T-helper 1 cell treated with Interleukin-12 subunit alpha and Interleukin-12 subunit beta and Interleukin-4 antibody, amounts not matched to agents 30 ng/mL and 1 ng/mL, for 36 hours (primary cell): ENCODE data around the gene PADI3. TPM values are rescaled to one million over a fixed set of nuclear protein-coding genes. Genes with fewer than 3 reads are reported as not detected.
"Not testable (repeated sequence)": the region's sequence is repeated elsewhere in the genome, so short reads cannot be mapped to it uniquely, and the experiment has no call there.

Source experiments
- intact Hi-C: fragments of 100-400 bp; cut with micrococcal nuclease; formaldehyde crosslinking; loops from one replicate; pipeline ENCODE4 v1.15.1; 2024
- total RNA-seq: library from RNA; stranded (reverse); gene quantifications from 2 replicates; pipeline ENCODE4 v1.2.3, GENCODE V29; 2022

The PADI3 gene
- total RNA-seq, 1 donor from 2014 or later, result not detected

DNA sequence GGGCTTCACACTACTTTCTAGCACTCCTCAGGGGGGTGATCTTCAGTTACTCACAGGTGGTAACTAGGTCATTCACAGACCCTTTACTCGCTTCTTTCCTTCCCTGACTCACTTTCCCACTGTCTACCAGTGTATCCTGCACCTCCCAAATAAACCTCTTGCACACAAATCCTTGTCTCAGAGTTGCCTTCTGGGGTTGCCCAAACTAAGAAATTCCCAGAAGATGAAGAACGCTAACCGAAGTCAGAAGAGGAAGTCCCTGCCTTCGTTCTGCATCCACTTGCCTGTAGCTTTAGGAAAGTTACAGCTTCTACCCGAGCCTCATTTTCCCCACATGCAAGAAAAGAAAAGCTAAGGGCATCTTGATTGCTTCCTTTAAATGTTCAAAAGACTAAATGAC is 47.2 kb downstream of the PADI3 start:
- intact Hi-C loops, result no loop called here

GRCh38 chr1:17297991-17298390 is 49.1 kb downstream of the PADI3 start:
- intact Hi-C loops, result no loop called here

DNA sequence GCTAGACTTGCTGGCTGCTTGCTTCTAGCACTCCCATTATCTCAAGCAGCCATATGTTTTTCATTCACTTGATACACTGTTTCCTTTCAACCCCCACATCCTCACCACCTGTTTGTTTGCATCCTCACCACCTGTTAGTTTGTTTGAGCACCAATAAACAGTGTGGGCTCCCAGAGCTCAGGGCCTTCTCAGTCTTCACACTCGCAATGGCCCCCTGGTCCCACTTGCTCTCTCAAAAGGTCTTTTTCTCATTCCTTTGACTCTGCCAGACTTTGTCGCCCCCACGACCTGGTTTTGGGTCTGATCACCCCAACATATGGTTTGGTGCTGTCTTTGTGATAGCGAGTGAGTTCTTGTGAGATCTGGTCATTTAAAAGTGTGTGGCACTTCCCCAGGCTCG is 52.9 kb downstream of the PADI3 start:
- intact Hi-C loops, result no loop called here

DNA sequence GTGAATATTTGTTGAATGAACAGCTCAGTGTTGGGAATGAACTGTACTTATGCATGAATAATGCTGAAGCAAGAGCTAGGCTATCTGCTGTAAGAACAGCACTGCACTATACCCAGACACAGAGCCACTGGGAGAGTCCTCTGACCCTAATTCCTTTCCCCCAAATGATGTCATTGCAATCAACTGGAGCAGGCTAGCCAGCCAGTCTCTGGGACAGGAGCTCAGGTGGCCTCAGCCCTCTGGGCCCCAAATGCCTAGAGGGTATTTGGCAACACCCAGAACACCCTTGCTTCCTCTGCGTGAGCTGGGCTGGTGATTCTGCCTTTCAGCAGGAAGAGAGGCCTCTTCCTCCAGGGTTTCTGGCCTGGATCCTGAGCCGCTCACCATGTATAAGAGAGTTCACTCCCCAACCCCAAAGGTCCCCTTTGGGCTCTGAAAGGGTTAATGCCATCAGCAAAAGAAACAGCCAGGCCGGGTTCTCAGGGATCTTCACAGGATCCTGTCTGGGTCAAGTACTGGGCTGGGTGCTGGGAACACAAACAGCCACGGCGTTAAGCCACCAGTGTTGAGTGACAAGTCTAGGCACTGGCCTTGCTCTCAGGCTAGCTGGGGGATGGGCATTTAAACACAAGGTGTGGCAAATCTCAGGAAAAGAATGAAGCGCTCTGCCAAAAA is 55.4 kb downstream of the PADI3 start:
- intact Hi-C loops, result no loop called here

DNA sequence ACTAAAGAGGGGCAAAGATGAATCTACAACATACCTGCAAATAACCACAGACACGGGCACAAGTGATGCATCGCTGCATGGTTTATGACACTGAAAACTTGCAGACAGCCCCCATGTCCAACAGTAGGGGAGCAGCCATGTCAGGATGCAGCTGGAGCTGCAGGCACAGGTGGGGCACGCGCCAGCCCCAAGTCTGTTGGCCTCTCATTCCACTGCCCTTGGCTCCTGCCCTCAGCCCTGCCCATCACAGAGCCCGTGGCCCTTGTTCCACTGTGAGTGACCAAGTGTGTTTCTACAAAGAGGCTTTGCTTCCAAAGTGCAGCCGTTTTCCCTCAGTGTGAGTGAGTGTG is 55.9 kb downstream of the PADI3 start:
- intact Hi-C loops, result no loop called here

DNA sequence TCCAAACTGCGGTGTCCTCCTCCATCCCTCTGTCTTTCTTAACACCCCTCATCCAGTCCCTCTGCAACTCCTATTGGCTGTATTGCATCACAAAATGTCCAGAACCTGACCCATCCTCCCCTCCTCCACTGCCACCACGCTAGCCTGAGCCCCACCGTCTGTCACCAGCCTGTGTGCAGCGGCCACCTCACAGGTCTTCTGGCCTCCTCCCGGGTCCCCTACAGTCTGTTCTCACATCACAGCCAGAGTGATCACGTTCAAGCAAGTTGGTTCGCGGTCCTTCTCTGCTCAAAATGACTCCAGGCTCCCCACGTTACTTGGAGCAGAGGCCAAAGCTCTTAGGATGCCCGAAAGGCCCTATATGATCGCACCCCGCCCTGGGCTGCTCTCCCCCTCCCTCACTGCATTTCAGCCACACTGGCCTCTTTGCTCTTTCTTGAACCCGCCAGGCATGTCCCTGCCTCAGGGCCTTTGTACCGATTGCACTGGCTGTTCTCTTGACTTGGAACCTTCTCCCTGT is 56.7 kb downstream of the PADI3 start:
- intact Hi-C loops, result no loop called here

DNA sequence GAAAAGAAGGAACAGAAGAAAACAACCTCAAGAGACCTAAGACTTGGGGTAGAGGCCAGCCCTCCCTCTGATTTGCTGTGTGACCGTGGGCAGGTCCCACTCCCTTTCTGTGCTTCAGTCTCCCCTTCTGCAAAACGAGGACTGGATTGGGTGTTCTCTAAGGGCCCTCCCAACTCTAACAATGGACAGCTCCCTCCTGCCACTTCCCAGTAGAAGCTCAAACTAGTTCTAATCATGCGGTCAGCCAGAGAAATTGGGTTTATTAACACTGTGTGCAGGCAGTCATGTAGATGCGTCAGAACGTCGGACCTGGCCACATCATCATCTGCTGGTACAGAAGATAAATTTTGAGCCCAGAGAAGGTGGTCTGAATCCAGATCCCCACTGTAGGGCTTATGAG is 57.5 kb downstream of the PADI3 start:
- intact Hi-C loops, result no loop called here

DNA sequence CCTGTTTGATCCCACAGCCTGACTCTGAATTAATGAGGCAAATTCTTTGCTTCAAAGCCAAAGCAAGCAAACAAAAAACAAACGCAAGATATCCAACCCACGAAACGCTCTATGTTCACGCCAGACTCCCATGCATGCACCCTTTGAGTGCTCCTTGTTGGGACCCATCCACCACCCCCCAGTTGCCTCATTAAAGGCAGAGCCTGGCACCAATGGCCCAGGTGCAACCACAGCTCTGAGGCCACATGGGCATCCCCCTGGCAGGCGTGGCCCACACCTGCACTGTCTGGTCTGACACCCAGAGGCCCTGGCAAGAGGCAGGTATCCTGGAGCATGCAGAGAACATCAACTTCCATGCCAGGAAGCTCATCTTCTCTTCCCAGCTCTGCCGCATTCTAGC is 58.0 kb downstream of the PADI3 start:
- intact Hi-C loops, result no loop called here

- intact Hi-C loops, result no loop called here
Measured at GRCh38 chr1:17307329-17307728, 58.4 kb downstream of the PADI3 start.

DNA sequence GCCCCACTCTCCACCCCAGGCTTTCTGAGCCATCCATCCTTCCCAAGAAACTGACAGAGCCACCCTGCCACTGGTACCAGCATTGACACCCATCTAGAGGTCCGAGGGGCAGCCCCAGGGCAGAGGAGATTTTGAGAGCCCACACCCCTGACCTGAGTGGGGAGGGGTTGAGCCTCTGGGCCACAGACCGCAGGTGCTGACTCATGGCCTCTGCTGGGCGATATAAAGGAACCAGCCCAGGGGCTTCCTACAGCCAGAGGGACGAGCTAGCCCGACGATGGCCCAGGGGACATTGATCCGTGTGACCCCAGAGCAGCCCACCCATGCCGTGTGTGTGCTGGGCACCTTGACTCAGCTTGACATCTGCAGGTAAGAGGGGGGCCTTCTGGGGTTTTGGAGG is 59.0 kb downstream of the PADI3 start, which contains the start of gene PADI4:
PADI4 (plus strand) TSS at position 252 of the 400 bp plus-strand sequence; CDS start at position 278, 26 bp downstream.
- intact Hi-C loops, result no loop called here

GRCh38 chr1:17308593-17308992 is 59.7 kb downstream of the PADI3 start:
- intact Hi-C loops, result no loop called here

DNA sequence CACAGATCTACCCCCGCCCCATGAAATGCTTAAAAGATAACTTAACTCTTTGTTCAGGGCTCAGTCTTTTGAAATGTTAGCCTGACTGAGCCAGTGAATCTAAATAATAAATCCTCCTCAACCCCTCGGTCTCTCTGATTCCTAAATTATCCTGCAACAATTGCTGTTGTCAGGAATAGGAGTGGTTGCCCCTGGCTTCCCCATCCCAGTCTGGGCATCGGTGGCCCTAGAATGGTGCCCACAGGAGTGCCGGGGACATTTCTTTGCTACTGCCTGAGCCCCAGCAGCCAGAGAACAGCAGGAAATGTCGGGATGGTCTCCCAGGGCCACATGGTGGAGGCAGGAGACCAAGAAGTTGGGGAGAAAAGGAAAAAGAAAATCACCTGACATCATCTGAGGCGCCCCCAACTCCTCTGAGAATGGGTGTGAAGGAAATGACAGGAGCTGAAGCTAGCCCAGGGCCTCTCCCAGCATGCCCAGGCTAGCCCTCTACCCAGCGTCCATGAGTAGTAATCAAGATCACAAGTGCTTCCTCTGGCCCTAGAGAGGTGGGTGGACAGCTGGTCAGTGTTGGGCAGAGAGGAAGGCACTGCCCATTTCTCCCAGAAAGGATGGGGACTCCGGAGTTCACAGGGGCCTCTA is 60.6 kb downstream of the PADI3 start:
- intact Hi-C loops, result no loop called here

DNA sequence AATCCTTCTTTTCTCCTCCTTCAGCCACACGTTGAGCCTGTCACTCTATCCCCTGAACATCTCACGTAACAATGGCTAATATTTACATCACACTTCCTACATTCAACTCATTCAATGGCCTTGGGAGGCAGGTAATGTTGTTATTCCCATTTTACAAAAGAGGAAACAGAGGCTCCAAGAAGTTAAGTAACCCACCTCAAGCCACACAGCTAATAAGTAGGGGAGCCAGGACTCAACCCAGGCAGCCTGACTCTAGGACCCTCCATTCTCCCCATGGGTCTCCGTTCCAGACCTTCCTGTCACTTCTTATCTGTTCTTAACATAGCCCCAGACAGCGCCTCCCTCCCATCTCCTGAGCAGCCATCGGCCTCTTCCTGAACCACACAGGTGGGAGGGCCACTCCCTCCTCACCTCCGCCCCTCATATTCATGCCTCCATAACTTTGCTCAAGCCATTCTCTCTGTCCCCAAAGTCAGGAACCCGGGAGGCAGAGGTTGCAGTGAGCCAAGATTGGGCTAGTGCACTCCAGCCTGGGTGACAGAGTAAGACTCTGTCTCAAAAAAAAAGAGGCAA is 61.3 kb downstream of the PADI3 start:
- intact Hi-C loops, result no loop called here

DNA sequence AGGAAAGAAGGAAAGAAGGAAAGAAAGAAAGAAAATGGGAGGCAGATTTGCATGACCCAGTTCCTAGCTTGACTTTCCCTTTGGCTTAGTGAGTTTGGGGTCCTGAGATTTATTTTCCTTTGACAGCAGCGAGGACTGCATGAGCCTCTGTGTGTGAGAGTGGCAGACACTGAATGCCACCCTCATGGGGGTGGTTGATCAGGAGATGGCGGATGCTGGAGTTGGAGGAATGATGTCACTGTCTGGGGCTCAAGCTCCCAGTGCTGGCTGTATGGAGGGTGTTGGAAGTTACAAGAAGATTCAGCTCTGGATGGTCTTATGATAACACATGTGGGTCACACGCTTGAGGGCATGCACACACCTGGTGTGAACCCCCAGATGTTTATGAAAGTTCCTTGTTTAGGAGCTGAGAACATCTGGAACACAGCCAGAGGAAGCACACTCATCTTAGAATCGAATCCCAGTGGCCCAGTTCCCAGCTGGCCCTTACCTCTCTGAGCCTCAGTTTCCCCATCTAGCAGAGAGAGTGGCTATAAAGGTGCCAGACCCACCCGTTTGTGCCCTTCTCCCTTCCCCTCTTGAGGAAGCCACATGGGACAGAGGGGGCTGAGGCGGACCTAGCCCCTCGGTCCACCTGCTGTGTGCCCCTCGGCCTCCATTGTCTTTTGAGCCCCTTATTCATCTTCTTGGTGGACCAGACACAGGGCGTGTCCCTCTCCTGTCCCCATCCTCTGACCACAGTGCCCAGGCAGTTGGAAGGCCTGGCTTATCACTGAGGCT is 64.8 kb downstream of the PADI3 start:
- intact Hi-C loops, result no loop called here

- intact Hi-C loops, result no loop called here
Measured at GRCh38 chr1:17314491-17314971, 65.6 kb downstream of the PADI3 start.

DNA sequence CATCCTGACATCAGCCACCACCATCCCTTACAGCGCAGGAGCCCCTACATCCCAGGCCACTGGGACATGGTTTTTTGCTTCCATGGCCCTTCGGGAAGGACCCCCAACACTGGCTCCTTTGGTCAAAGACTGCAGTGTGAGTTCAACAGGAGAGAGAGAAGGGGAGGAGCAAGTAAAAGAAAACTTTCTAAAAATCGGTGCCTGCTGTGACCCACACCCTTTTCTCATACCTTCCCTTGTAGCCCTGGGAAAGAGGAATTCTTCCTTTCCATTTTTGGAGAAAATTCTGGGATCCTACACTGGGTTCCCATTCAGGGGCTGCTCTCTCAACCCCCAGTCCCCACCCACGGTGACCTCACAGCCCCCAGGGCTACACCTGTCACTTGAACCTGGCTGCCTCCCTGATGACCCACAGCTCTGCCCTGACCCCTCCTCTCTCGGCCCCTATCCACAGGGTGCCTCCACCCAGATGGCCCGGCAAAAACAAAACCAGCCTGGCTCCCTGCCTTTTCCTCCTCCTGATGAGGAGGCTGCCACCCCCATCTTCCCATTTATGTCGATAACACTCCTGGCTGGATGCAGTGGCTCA is 66.7 kb downstream of the PADI3 start:
- intact Hi-C loops, result no loop called here

DNA sequence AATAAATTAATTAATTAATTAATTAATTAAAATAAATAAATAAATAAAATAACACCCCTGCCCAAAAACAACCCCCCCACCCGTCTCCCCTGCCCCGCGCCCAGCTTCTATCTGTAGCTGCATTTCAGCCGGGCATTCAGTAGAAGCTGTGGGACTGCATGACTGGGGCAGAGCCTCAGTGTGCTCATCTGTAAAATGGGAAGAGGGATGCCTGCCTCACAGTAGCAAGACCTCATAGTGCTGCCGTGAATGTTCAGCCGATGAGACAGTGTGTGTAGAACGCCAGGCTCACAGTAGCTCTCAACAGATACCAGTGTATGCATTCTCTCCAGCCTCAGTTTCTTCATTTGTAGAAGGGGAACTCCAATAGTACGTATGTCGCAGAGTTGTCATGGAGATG is 67.8 kb downstream of the PADI3 start:
- intact Hi-C loops, result no loop called here

DNA sequence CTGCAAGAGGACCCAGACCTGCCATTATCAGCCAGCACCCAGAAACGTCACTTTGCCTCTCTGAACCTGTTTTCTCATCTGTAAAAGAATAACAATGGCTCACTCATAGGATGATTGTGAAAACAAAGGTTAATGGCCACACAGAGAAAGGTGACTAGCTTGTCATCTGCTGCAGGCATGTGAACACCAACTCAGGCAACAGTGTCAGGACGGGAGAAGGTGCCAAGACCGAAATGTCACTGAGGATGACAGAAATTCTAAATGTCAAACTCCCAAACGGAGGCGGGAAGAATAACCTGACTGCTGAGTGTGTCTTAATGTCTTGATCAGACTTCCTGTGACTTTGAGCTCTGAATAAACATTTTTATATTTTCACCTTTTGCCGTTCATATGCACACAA is 69.4 kb downstream of the PADI3 start:
- intact Hi-C loops, result no loop called here

DNA sequence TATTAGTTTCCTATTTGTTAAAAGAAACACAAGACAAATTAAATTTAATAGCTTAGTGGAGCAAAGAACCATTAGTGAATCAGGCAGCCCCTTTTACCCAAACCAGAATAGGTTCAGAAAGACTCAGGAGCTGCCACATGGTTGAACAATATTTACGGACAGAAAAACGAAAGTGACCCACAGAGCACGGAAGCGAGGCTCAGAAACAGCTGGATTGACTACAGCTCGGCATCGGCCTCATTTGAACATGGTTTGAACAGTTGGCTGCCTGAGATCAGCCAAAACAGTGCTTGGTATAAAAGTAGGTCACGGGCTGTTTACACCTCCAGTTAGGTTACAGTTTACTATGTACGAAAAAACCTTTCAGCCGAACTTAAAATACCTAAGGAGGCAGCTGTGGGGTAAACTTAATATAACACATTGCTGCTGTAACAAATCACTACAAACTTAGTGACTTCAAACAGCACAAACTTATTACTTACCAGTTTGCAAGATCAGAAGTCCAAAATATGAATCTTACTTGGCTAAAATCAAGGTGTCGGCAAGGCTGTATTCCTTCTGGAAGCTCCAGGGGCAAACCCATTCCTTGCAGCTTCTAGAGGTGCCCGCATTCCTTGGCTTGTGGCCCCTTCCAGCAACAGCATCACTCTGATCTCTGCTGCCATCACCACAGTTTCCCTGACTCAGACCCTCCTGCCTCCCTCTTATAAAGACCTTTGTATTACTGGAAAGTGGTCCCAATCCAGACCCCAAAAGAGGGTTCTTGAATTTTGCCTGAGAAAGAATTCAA is 70.9 kb downstream of the PADI3 start:
- intact Hi-C loops, result no loop called here

DNA sequence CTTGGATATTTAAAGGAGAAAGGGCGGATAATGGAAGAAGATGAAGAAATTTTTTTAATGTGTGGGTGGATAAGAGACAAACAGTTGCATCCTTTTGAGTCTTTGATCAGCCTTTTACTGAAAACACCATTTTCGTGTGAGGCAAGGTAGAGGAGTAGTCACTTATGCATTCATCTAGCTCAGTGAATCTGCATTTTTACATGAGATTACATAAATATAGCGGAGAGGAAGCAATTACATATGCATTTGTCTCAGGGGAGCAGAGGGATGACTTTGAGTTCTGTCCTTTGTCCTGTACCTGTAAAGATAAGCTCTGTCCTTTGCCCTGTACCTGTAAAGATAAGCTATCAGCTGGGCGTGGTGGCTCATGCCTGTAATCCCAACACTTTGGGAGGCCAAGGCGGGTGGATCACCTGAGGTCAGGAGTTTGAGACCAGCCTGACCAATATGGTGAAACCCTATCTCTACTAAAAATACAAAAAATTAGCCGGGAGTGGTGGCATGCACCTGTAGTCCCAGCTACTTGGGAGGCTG is 73.0 kb downstream of the PADI3 start:
- intact Hi-C loops, result not testable (repeated sequence)
